ENCODE measurements around the gene NIPA2.

NIPA2 gene

GRCh38 chr15:22844421-22845288, 6.2 kb downstream of the NIPA2 start:
- DNase-seq: no peak

GRCh38 chr15:22845289-22845900, 6.9 kb downstream of the NIPA2 start:
- DNase-seq: no peak

- DNase-seq: no peak
Observed at GRCh38 chr15:22846073-22846472, 7.6 kb downstream of the NIPA2 start.

GRCh38 chr15:22850055-22850454, 11.6 kb downstream of the NIPA2 start:
- DNase-seq: no peak

- DNase-seq: no peak
Observed at GRCh38 chr15:22851513-22851912, 13.0 kb downstream of the NIPA2 start.

- DNase-seq: no peak
Observed at GRCh38 chr15:22855791-22856190, 17.3 kb downstream of the NIPA2 start.

GRCh38 chr15:22856659-22857058, 18.2 kb downstream of the NIPA2 start:
- DNase-seq: no peak

- no peak for DNase-seq
Observed at GRCh38 chr15:22861161-22861560, 22.7 kb downstream of the NIPA2 start.

- no peak for DNase-seq
Observed at GRCh38 chr15:22863356-22863755, 24.9 kb downstream of the NIPA2 start.

- DNase-seq: no peak
Observed at GRCh38 chr15:22866079-22866478, 27.6 kb downstream of the NIPA2 start.

GRCh38 chr15:22867886-22868285, 29.4 kb downstream of the NIPA2 start:
- no peak for DNase-seq

- no peak for DNase-seq
Observed at GRCh38 chr15:22868495-22868894, 30.0 kb downstream of the NIPA2 start.

- DNase-seq: no peak
Observed at GRCh38 chr15:22868928-22869327, 30.5 kb downstream of the NIPA2 start.

GRCh38 chr15:22869856-22870255, 31.4 kb downstream of the NIPA2 start:
- DNase-seq: no peak

GRCh38 chr15:22870865-22871264, 32.4 kb downstream of the NIPA2 start:
- DNase-seq: no peak

GRCh38 chr15:22871481-22872086, 33.1 kb downstream of the NIPA2 start:
- DNase-seq: no peak

GRCh38 chr15:22872936-22873701, 34.7 kb downstream of the NIPA2 start:
- no peak for DNase-seq

GRCh38 chr15:22873841-22874240, 35.4 kb downstream of the NIPA2 start:
- no peak for DNase-seq

GRCh38 chr15:22874256-22874655, 35.8 kb downstream of the NIPA2 start:
- no peak for DNase-seq

- no peak for DNase-seq
Observed at GRCh38 chr15:22874966-22875365, 36.5 kb downstream of the NIPA2 start.

GRCh38 chr15:22877117-22877516, 38.7 kb downstream of the NIPA2 start:
- DNase-seq: no peak

GRCh38 chr15:22877607-22878006, 39.1 kb downstream of the NIPA2 start:
- no peak for DNase-seq

GRCh38 chr15:22878103-22878502, 39.6 kb downstream of the NIPA2 start:
- no peak for DNase-seq

All from activated effector memory CD4-positive, alpha-beta T cell treated with Interleukin-2 at 50 U/mL for 16 hours (primary cell).